Lung (tissue), 12 donors: ENCODE results near the gene PAPPA. TPM values are rescaled to one million over a fixed set of nuclear protein-coding genes. Genes with fewer than 3 reads are reported as not detected.

Source experiments
- ATAC-seq: fragments of 200-7000 bp; cut with Tn5 transposase; one replicate; pipeline ENCODE4 v1.9.1; 2020; ENCODE audit warnings: moderate number of reproducible peaks; ENCODE audit not compliant: insufficient read depth, low FRiP score
- DNase-seq, 3 donors: peaks; one replicate each; pipeline ENCODE4 v3.0.0-alpha.2; 2013 to 2017
- H3K27ac ChIP-seq, 2 donors: one replicate each; pipeline ENCODE4 v1.5.1; 2013; ENCODE audit warnings: mild to moderate bottlenecking in 2 of 2, moderate library complexity in 2 of 2, control low read depth in 1 of 2, inconsistent platforms in 1 of 2, low read depth in 1 of 2, low read length in 1 of 2
- H3K27me3 ChIP-seq, 3 donors: one replicate each; pipeline ENCODE4 v1.5.1; 2013; ENCODE audit warnings: low read length in 2 of 3; ENCODE audit not compliant: control insufficient read depth in 3 of 3, insufficient read depth in 3 of 3
- H3K36me3 ChIP-seq, 4 donors: one replicate each; pipeline ENCODE4 v1.5.1; 2013; ENCODE audit warnings: low read length in 4 of 4, mild to moderate bottlenecking in 1 of 4, moderate library complexity in 1 of 4; ENCODE audit not compliant: control insufficient read depth in 4 of 4, insufficient read depth in 4 of 4
- H3K4me1 ChIP-seq, 5 donors: one replicate each; pipeline ENCODE4 v1.5.1; 2013; ENCODE audit warnings: low read length in 5 of 5, mild to moderate bottlenecking in 2 of 5, moderate library complexity in 1 of 5; ENCODE audit not compliant: control insufficient read depth in 5 of 5, insufficient read depth in 5 of 5
- H3K4me3 ChIP-seq: one replicate; pipeline ENCODE4 v1.5.1; 2013; ENCODE audit warnings: mild to moderate bottlenecking, control low read depth, moderate library complexity
- H3K9ac ChIP-seq, 2 donors: one replicate each; pipeline ENCODE4 v1.5.1; 2013; ENCODE audit warnings: low read length in 2 of 2, control low read depth in 1 of 2; ENCODE audit not compliant: insufficient read depth in 1 of 2
- H3K9me3 ChIP-seq, 4 donors: one replicate each; pipeline ENCODE4 v1.5.1; 2013; ENCODE audit warnings: low read length in 3 of 4, mild to moderate bottlenecking in 1 of 4, moderate library complexity in 1 of 4; ENCODE audit not compliant: control insufficient read depth in 4 of 4, insufficient read depth in 3 of 4
- WGBS, 2 donors: extraction: QIAGEN DNeasy Blood & Tissue Kit; methylation state at CpG; one replicate each; pipeline ENCODE4 v1.1.7; 2013; 5-methylcytosine and 5-hydroxymethylcytosine counted together
- polyA plus RNA-seq, 2 donors: library from polyadenylated mRNA; stranded (reverse); fragments of 200-250 nt; gene quantifications; one replicate each; pipeline ENCODE4 v1.2.1, GENCODE V29; 2013
- total RNA-seq, 2 donors: library from RNA; depleted of rRNA in 1 of 2; stranded (reverse); fragments of >200 nt in 1 of 2; gene quantifications; one replicate each; pipeline ENCODE4 v1.2.1, GENCODE V29; 2014 to 2021
- TF ChIP-seq, protein P1 (sequence below): IDR thresholded peaks from 2 replicates; pipeline ENCODE4 v1.5.1; 2012; ENCODE audit warnings: mild to moderate bottlenecking; ENCODE audit errors: control extremely low read depth, extremely low read depth
- donor health status: control.
- donor health status: control.
- donor health status: Bipolar disorder and iron deficiency.
- donor health status: healthy.
- donor health status: DM: yes; HTN: yes; CAD: no.

Gene PAPPA
- total and polyA plus RNA-seq, 4 donors, result 0.45 to 6.7 (median 3.6) TPM

GRCh38 chr9:116280529-116280928 lies 126.9 kb downstream of the PAPPA start:
- no peak overlapping the region for H3K4me3 ChIP-seq
- 73 to 97% methylated on average over 1 of the region's 1 CpG for WGBS, 2 donors
- H3K9me3 ChIP-seq, result no peaks in the 10 kb centered on the region
- H3K27ac ChIP-seq, result no peak overlapping the region
- no peaks in the 10 kb centered on the region for H3K36me3 ChIP-seq
- TF ChIP-seq, protein P1, sequence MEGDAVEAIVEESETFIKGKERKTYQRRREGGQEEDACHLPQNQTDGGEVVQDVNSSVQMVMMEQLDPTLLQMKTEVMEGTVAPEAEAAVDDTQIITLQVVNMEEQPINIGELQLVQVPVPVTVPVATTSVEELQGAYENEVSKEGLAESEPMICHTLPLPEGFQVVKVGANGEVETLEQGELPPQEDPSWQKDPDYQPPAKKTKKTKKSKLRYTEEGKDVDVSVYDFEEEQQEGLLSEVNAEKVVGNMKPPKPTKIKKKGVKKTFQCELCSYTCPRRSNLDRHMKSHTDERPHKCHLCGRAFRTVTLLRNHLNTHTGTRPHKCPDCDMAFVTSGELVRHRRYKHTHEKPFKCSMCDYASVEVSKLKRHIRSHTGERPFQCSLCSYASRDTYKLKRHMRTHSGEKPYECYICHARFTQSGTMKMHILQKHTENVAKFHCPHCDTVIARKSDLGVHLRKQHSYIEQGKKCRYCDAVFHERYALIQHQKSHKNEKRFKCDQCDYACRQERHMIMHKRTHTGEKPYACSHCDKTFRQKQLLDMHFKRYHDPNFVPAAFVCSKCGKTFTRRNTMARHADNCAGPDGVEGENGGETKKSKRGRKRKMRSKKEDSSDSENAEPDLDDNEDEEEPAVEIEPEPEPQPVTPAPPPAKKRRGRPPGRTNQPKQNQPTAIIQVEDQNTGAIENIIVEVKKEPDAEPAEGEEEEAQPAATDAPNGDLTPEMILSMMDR, result no peak
- no peak for DNase-seq
- no peak for ATAC-seq
- no peak overlapping the region for H3K9ac ChIP-seq
- no peaks in the 10 kb centered on the region for H3K27me3 ChIP-seq
- peaks cover 0 to 3% (median 0%) of the 10 kb centered on the region in 5 donors for H3K4me1 ChIP-seq

DNA sequence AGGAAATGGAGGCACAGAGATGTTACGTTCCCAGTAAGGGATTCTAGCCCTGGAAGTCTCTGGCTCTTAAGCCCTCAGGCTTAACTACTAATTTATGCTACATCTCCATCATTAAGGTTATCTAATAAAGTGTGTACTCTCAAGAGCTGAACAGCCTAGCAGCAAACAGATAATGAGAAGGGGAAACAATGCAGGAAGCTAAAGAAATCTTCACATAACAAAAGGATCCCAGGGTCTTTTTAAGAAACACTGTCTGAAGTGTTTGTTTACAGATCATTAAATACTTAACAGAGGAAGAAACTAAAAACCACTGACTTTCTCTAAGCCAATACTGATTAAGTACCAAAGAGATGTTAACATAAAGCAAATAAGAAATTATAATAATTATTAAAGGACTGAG lies 129.0 kb downstream of the PAPPA start:
- DNase-seq (no peak), ATAC-seq (no peak)
- Histone ChIP-seq H3K4me1 (peaks cover 0 to 8% (median 0%) of the 10 kb centered on the region in 5 donors), H3K27ac (no peak overlapping the region), H3K9ac (no peak overlapping the region), H3K36me3 (no peaks in the 10 kb centered on the region), H3K4me3 (no peak overlapping the region), H3K27me3 (no peaks in the 10 kb centered on the region), H3K9me3 (no peaks in the 10 kb centered on the region)
- 87 to 92% methylated on average over 1 of the region's 1 CpG for WGBS, 2 donors
- TF ChIP-seq, protein P1, result no peak

DNA sequence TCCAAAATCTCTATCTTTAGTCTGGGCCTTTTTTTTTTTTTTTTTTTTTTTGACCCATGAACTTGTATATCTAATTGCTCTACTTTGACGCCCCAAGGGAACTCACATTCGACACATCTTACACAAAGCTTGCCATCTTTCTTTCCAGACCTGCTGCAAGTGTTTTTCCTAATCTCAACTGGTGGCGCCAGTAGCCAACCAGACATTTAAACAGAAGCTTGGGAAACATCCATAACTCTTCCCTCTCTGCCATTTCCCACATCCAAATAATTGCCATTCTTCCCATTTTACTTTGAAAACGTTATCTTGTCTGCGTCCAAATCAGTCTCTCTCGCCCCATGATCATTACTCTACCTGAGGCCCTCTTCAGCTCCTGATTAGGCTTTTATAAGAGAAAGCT lies 130.9 kb downstream of the PAPPA start:
- Histone ChIP-seq H3K27me3 (no peaks in the 10 kb centered on the region), H3K4me3 (no peak overlapping the region), H3K36me3 (no peaks in the 10 kb centered on the region), H3K9ac (no peak overlapping the region), H3K4me1 (peaks cover 0 to 8% (median 0%) of the 10 kb centered on the region in 5 donors), H3K27ac (no peak overlapping the region), H3K9me3 (no peaks in the 10 kb centered on the region)
- ATAC-seq, result no peak
- DNase-seq, result no peak
- WGBS, 2 donors, result 75 to 84% methylated on average over 6 of the region's 6 CpGs
- TF ChIP-seq, protein P1, result no peak

- no peak overlapping the region for H3K27ac ChIP-seq
- H3K4me3 ChIP-seq, result no peak overlapping the region
- H3K9me3 ChIP-seq, result no peaks in the 10 kb centered on the region
- no peaks in the 10 kb centered on the region for H3K27me3 ChIP-seq
- DNase-seq, result no peak
- no peak for ATAC-seq
- no peak overlapping the region for H3K9ac ChIP-seq
- no peaks in the 10 kb centered on the region for H3K36me3 ChIP-seq
- peaks cover 0 to 8% (median 0%) of the 10 kb centered on the region in 5 donors for H3K4me1 ChIP-seq
- 76% methylated on average over 4 of the region's 4 CpGs for WGBS, 2 donors
- TF ChIP-seq, protein P1, result no peak
Observed at GRCh38 chr9:116285320-116285719, 131.7 kb downstream of the PAPPA start.
